ENCODE data around the gene PCDHB11. TPM values are rescaled to one million over a fixed set of nuclear protein-coding genes. Genes with fewer than 3 reads are reported as not detected.
"Not testable (repeated sequence)": the region's sequence is repeated elsewhere in the genome, so short reads cannot be mapped to it uniquely, and the experiment has no call there.

Gene PCDHB11
- 1 to 10 TPM in 3 of 4 donors, under 1 TPM in 1; 0.63 to 1.7 (median 1.4) TPM for total RNA-seq

DNA sequence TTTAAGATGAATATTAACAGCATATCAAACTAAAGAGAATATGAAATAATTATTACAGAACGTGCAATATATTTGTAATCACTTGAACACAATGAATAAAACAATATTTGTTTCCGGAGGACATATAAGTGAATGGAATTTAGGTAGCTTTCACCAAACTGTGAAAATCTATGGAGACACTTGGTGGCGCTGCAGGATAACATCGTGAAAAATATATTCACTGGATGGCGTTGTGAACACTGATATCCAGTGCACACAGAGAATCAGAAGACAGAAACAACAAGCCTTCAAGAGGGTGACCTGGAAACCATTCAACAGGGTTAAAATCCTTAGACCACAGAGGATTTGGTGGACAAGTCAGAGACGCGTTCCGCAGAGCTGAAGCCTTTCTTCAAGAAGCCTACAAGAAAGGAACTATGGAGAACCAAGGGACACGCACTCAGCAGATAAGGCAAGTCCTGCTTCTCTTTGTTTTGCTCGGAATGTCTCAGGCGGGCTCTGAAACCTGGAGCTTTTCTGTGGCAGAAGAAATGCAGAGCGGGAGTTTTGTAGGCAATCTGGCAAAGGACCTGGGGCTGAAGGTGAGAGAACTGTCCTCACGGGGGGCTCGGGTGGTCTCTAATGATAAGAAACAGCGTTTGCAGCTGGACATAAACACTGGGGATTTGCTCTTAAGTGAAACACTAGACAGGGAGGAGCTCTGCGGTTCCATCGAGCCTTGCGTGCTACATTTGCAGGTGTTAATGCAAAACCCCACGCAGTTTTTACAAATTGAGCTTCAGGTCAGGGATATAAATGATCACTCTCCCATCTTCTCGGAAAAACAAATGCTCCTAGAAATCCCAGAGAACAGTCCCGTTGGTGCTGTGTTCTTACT lies at the start of gene PCDHB11:
PCDHB11 (plus strand) TSS at position 269 of the 877 bp plus-strand sequence; CDS start at position 417, 148 bp downstream.
- WGBS, 2 donors = 37 to 50% methylated on average over 21 of the region's 21 CpGs
- TF ChIP-seq, protein P1, sequence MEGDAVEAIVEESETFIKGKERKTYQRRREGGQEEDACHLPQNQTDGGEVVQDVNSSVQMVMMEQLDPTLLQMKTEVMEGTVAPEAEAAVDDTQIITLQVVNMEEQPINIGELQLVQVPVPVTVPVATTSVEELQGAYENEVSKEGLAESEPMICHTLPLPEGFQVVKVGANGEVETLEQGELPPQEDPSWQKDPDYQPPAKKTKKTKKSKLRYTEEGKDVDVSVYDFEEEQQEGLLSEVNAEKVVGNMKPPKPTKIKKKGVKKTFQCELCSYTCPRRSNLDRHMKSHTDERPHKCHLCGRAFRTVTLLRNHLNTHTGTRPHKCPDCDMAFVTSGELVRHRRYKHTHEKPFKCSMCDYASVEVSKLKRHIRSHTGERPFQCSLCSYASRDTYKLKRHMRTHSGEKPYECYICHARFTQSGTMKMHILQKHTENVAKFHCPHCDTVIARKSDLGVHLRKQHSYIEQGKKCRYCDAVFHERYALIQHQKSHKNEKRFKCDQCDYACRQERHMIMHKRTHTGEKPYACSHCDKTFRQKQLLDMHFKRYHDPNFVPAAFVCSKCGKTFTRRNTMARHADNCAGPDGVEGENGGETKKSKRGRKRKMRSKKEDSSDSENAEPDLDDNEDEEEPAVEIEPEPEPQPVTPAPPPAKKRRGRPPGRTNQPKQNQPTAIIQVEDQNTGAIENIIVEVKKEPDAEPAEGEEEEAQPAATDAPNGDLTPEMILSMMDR (IDR thresholded peaks at IDR 0.05) = no peak
- no peak for TF ChIP-seq POLR2A (IDR thresholded peaks at IDR 0.05)
- DNase-seq (ENCODE audit: low spot score in 2 of 2) = no peak
- intact Hi-C loops (cut with DNase I; ENCODE audit: low total_unique reads) = no loop called here
- H3K4me3 ChIP-seq (ENCODE audit: low read depth, poor library complexity, severe bottlenecking) = no peak within 1 kb of the TSS

DNA sequence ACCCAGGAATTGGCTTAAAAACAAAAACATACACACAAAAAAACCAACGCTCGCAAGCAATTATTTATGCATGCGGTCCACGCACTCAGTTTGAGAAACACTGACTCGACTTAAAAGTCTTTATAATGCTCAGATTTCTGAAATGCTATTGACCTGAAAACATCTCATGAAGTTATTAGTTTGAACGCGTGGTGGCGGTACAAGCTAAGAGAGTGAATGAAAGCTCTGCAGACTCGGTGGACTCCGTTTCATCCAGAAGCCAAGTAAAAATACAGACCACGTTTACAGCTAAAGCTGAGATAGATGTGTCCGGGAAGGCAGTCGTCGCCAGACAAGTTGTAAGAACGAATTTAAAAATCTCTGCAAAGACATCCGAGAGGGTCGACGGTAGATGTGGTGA lies 49.6 kb upstream of the PCDHB11 start, which contains the start of gene PCDHB6:
PCDHB6 (plus strand) TSS at position 246 of the 400 bp plus-strand sequence. CDS start 201 bp downstream, outside the sequence.
- TF ChIP-seq, protein P1 (IDR thresholded peaks at IDR 0.05) = no peak
- TF ChIP-seq POLR2A (IDR thresholded peaks at IDR 0.05) = no peak
- DNase-seq (ENCODE audit: low spot score in 2 of 2) = no peak
- intact Hi-C loops (cut with DNase I; ENCODE audit: low total_unique reads) = no loop called here
- WGBS, 2 donors = 11 to 20% methylated on average over 18 of the region's 18 CpGs
- no peak within 1 kb of the TSS for H3K4me3 ChIP-seq (ENCODE audit: low read depth, poor library complexity, severe bottlenecking)

DNA sequence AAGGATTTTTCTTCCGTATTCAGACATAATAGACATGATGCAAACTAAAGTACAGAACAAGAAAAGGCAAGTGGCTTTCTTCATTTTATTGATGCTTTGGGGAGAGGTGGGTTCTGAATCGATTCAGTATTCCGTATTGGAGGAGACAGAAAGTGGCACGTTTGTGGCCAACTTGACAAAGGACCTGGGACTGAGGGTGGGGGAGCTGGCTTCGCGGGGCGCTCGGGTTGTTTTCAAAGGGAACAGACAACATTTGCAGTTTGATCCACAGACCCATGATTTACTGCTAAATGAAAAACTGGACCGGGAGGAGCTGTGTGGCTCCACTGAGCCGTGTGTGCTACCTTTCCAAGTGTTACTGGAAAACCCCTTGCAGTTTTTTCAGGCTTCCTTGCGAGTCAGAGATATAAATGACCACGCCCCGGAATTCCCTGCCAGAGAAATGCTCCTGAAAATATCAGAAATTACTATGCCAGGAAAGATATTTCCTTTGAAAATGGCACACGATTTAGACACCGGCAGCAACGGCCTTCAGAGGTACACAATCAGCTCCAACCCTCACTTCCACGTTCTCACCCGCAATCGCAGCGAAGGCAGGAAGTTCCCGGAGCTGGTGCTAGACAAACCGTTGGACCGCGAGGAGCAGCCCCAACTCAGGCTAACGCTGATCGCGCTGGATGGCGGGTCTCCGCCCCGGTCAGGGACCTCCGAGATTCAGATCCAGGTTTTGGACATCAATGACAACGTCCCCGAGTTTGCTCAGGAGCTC lies 49.0 kb upstream of the PCDHB11 start:
- no peak overlapping the region for H3K4me3 ChIP-seq (ENCODE audit: low read depth, poor library complexity, severe bottlenecking)
- TF ChIP-seq, protein P1 (IDR thresholded peaks at IDR 0.05) = no peak
- no peak for TF ChIP-seq POLR2A (IDR thresholded peaks at IDR 0.05)
- no peak for DNase-seq (ENCODE audit: low spot score in 2 of 2)
- 40 to 47% methylated on average over 23 to 33 of the region's 33 CpGs for WGBS, 2 donors
- intact Hi-C loops (cut with DNase I; ENCODE audit: low total_unique reads) = no loop called here

DNA sequence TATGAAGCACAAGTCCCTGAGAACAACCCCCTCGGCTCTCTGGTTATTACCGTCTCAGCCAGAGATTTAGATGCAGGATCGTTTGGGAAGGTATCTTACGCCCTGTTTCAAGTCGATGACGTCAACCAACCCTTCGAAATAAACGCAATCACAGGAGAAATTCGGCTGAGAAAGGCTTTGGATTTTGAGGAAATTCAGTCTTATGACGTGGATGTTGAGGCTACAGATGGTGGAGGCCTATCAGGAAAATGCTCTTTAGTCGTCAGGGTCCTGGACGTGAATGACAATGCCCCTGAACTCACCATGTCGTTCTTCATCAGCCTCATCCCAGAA lies 48.5 kb upstream of the PCDHB11 start:
- WGBS, 2 donors = 36 to 46% methylated on average over 13 of the region's 13 CpGs
- H3K4me3 ChIP-seq (ENCODE audit: low read depth, poor library complexity, severe bottlenecking) = no peak overlapping the region
- intact Hi-C loops (cut with DNase I; ENCODE audit: low total_unique reads) = no loop called here
- DNase-seq (ENCODE audit: low spot score in 2 of 2) = no peak
- TF ChIP-seq, protein P1 (IDR thresholded peaks at IDR 0.05) = no peak
- no peak for TF ChIP-seq POLR2A (IDR thresholded peaks at IDR 0.05)

DNA sequence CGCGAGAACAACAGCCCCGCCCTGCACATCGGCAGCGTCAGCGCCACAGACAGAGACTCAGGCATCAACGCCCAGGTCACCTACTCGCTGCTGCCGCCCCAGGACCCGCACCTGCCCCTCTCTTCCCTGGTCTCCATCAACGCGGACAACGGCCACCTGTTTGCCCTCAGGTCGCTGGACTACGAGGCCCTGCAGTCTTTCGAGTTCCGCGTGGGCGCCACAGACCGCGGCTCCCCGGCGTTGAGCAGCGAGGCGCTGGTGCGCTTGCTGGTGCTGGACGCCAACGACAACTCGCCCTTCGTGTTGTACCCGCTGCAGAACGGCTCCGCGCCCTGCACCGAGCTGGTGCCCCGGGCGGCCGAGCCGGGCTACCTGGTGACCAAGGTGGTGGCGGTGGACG lies 47.8 kb upstream of the PCDHB11 start:
- WGBS, 2 donors = 21 to 41% methylated on average over 11 to 21 of the region's 41 CpGs
- DNase-seq (ENCODE audit: low spot score in 2 of 2); intact Hi-C loops (cut with DNase I; ENCODE audit: low total_unique reads); H3K4me3 ChIP-seq (ENCODE audit: low read depth, poor library complexity, severe bottlenecking): not testable (repeated sequence)

DNA sequence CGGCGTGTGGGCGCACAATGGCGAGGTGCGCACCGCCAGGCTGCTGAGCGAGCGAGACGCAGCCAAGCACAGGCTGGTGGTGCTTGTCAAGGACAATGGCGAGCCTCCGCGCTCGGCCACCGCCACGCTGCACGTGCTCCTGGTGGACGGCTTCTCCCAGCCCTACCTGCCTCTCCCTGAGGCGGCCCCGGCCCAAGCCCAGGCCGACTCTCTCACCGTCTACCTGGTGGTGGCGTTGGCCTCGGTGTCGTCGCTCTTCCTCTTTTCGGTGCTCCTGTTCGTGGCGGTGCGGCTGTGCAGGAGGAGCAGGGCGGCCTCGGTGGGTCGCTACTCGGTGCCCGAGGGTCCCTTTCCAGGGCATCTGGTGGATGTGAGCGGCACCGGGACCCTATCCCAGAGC lies 47.3 kb upstream of the PCDHB11 start:
- WGBS, 2 donors = 29% methylated on average over 7 to 11 of the region's 36 CpGs
- H3K4me3 ChIP-seq (ENCODE audit: low read depth, poor library complexity, severe bottlenecking); DNase-seq (ENCODE audit: low spot score in 2 of 2); intact Hi-C loops (cut with DNase I; ENCODE audit: low total_unique reads): not testable (repeated sequence)

Measured in lower leg skin (tissue), 4 donors.